ENCODE results near the gene DKK3.

DKK3 gene

GRCh38 chr11:11963842-11964773, 44.3 kb downstream of the DKK3 start:
- ChIA-PET POLR2A (ENCODE audit: low non-redundant PET) (no interaction called here), CTCF (interaction anchor here (0.6 to 0.9 kb wide), 4 partner anchors 13 to 272 kb away, joined by 3 to 5 read pairs (median 4); no protein-coding TSS in a partner anchor)
- peak overlapping the region; percentile 55 for H3K27ac ChIP-seq
- no peak for DNase-seq (ENCODE audit: low spot score)
- TF ChIP-seq CTCF (conservative IDR thresholded peaks at IDR 0.05; ENCODE audit: low read depth), result no peak

- ChIA-PET CTCF (no interaction called here), POLR2A (ENCODE audit: low non-redundant PET) (no interaction called here)
- H3K27ac ChIP-seq, result no peak overlapping the region
- DNase-seq (ENCODE audit: low spot score), result no peak
- no peak for TF ChIP-seq CTCF (conservative IDR thresholded peaks at IDR 0.05; ENCODE audit: low read depth)
Observed at GRCh38 chr11:11963067-11963466, 45.4 kb downstream of the DKK3 start.

GRCh38 chr11:11961399-11962028, 46.9 kb downstream of the DKK3 start:
- CTCF ChIA-PET, result interaction anchor here (0.8 to 1.4 kb wide), 2 partner anchors 47 to 83 kb away, joined by 3 read pairs; partner anchors contain the start of gene DKK3
- DNase-seq (ENCODE audit: low spot score), result no peak
- POLR2A ChIA-PET (ENCODE audit: low non-redundant PET), result interaction anchor here (0.6 kb wide), 1 partner anchor 1179 kb away, joined by 3 read pairs; no protein-coding TSS in a partner anchor
- H3K27ac ChIP-seq, result peak overlapping the region; percentile 57
- no peak for TF ChIP-seq CTCF (conservative IDR thresholded peaks at IDR 0.05; ENCODE audit: low read depth)

GRCh38 chr11:11960687-11961086, 47.7 kb downstream of the DKK3 start:
- ChIA-PET CTCF (interaction anchor here (0.8 kb wide), 1 partner anchor 48 kb away, joined by 3 read pairs; the partner anchor contains the start of gene DKK3), POLR2A (ENCODE audit: low non-redundant PET) (no interaction called here)
- TF ChIP-seq CTCF (conservative IDR thresholded peaks at IDR 0.05; ENCODE audit: low read depth), result no peak
- H3K27ac ChIP-seq, result no peak overlapping the region
- DNase-seq (ENCODE audit: low spot score), result no peak

GRCh38 chr11:11959601-11960000, 48.8 kb downstream of the DKK3 start:
- ChIA-PET POLR2A (ENCODE audit: low non-redundant PET) (no interaction called here), CTCF (interaction anchor here (0.7 kb wide), 1 partner anchor 521 kb away, joined by 4 read pairs; no protein-coding TSS in a partner anchor)
- H3K27ac ChIP-seq, result no peak overlapping the region
- no peak for TF ChIP-seq CTCF (conservative IDR thresholded peaks at IDR 0.05; ENCODE audit: low read depth)
- no peak for DNase-seq (ENCODE audit: low spot score)
